GM21717 (cell line): ENCODE data around the gene TMEM117.
A peak's percentile ranks its signal among the peaks of the same experiment; 100 is the strongest.
"Not testable (repeated sequence)": the region's sequence is repeated elsewhere in the genome, so short reads cannot be mapped to it uniquely, and the experiment has no call there.

Experiments
- ATAC-seq: cut with Tn5 transposase; IDR thresholded peaks from one replicate; pipeline ENCODE4 v1.9.1; 2021; ENCODE audit warnings: mild to moderate bottlenecking, moderate library complexity; ENCODE audit not compliant: unreplicated experiment

The TMEM117 gene

GRCh38 chr12:44184499-44185206, 348.8 kb downstream of the TMEM117 start:
- peak; percentile 98 for ATAC-seq

- peak; percentile 99 for ATAC-seq
Observed at GRCh38 chr12:44193281-44193680, 357.4 kb downstream of the TMEM117 start.

GRCh38 chr12:44195719-44196118, 359.8 kb downstream of the TMEM117 start:
- not testable (repeated sequence) for ATAC-seq

DNA sequence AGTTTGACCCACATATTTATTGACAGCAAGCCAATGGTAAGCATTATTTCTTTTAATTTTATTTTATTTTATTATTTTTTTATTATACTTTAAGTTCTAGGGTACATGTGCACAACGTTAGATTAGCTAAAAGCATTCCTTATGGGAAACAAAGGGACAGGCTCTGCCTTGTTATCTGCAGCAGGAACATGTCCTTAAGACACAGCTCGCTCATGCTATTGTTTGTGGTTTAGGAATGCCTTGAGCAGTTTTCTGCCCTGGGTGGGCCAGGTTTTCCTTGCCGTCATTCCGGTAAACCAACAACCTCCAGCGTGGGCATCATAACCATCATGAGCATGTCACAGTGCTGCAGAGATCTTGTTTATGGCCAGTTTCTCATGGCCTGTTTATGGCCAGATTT, 370.2 kb downstream of the TMEM117 start:
- ATAC-seq, result no peak

- ATAC-seq, result no peak
Observed at GRCh38 chr12:44217146-44217883, 381.4 kb downstream of the TMEM117 start.

DNA sequence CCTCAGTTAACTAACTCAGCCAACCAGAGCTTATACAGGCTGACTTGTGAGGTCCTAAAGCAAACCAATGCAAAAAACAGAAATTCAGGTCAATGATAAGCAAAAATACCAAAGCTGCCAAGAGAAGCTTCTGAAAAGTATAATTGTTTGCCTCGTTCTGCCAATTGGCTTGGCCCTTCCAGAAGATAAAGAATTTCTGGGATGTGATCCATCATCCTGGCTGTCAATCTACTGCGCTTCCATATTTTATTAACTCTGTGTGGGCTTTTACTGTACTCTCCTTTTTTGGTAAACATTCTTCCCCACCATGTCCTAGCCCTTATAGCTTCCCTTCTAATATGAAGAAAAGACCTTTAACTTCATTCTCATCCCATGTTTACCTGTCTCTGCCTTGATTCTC, 387.9 kb downstream of the TMEM117 start:
- no peak for ATAC-seq

DNA sequence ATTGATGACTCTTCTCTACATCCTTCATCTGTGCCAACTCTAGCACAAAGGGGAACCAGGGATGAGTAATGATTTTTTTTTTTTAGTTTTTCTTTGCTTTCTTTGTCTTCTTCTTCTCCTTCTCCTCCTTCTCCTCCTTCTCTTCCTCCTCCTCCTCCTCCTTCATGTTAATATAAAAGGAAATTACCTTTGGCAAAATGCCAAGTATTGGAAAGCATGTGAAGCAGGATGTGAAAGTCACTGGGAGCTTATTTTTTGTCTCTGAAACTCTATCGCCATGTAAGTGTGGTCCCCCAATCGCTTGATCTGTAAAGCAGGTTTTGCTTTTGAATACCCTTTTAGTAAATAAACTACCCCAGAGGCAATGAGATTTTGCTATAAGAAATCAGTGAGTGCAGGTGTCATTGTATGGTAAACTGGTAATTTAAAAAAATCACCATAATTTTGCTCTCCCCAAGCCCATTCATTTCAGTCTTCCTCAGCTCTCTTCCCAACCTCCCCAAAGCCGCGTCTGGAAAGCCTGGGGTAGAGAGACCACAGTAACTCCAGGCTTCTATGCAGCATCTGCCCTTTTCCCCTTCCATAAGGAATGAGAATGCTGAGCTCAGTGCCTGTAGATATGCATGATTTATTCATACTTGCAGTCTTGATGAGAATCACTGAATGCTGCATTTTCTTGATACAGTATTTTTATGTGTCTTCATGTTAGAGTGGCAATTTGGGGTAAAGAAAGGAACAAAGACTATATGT, 388.7 kb downstream of the TMEM117 start:
- ATAC-seq, result no peak

GRCh38 chr12:44225149-44225510, 389.2 kb downstream of the TMEM117 start:
- ATAC-seq, result no peak

- no peak for ATAC-seq
Observed at GRCh38 chr12:44227616-44228015, 391.7 kb downstream of the TMEM117 start.

DNA sequence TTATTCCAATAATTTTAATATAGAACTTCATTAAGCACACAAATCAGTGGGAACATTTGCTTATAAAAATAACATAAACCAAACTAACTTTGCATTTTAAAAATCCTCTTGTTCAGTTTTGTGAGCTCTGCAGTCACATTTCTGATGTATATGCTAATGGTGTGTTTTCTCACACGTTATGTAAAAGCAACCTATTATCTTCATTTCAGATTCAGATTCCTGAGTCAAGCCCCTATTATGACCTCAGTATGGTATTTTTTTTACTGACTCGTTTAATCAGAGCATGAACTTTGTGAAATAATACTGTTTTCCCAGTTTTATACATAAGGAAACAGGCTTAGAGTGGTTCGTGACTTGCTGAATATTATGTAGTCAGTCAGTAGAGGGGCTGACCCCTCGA, 394.0 kb downstream of the TMEM117 start:
- no peak for ATAC-seq

GRCh38 chr12:44235674-44236073, 399.8 kb downstream of the TMEM117 start:
- no peak for ATAC-seq

GRCh38 chr12:44240186-44240585, 404.3 kb downstream of the TMEM117 start:
- no peak for ATAC-seq

GRCh38 chr12:44245932-44246331, 410.1 kb downstream of the TMEM117 start:
- no peak for ATAC-seq

- no peak for ATAC-seq
Observed at GRCh38 chr12:44246482-44247105, 410.7 kb downstream of the TMEM117 start.

GRCh38 chr12:44247588-44247987, 411.7 kb downstream of the TMEM117 start:
- no peak for ATAC-seq

- ATAC-seq, result no peak
Observed at GRCh38 chr12:44248436-44248835, 412.6 kb downstream of the TMEM117 start.

- not testable (repeated sequence) for ATAC-seq
Observed at GRCh38 chr12:44250440-44250839, 414.6 kb downstream of the TMEM117 start.

- no peak for ATAC-seq
Observed at GRCh38 chr12:44253338-44253856, 417.5 kb downstream of the TMEM117 start.

- no peak for ATAC-seq
Observed at GRCh38 chr12:44258246-44258645, 422.4 kb downstream of the TMEM117 start.

- no peak for ATAC-seq
Observed at GRCh38 chr12:44259890-44260289, 424.0 kb downstream of the TMEM117 start.

GRCh38 chr12:44260581-44260980, 424.7 kb downstream of the TMEM117 start:
- ATAC-seq, result no peak
